Naive thymus-derived CD8-positive, alpha-beta T cell (primary cell): ENCODE data around the gene RAMACL. TPM values are rescaled to one million over a fixed set of nuclear protein-coding genes. Genes with fewer than 3 reads are reported as not detected.
"Not testable (repeated sequence)": the region's sequence is repeated elsewhere in the genome, so short reads cannot be mapped to it uniquely, and the experiment has no call there.

Source experiments
- ATAC-seq, 2 donors: fragments of 150-1000 bp; cut with Tn5 transposase in 1 of 2; sonication (Bioruptor Pico), chemical (Tn5 transposase) in 1 of 2; 1 replicate in 1 of 2; 2 replicates in 1 of 2; pipeline ENCODE4 v1.10.0; 2021; ENCODE audit warnings: mild to moderate bottlenecking in 2 of 2, moderate library complexity in 2 of 2
- POLR2A ChIA-PET: fragments of 350-600 bp; sonication (Branson Sonifier 250); formaldehyde crosslinking; loops from one replicate; lab custom pipeline; 2021; ENCODE audit warnings: antibody characterized with exemption; lab: Charles Lee
- DNase-seq, 10 donors: peaks; one replicate each; pipeline versions ENCODE4 v3.0.0 to v3.0.0-alpha.2; 2020 to 2022
- H3K27ac Mint-ChIP-seq, 10 donors: one replicate each; pipeline ENCODE4 v1.8.0; 2020 to 2022; ENCODE audit warnings: mild to moderate bottlenecking in 10 of 10, mixed read lengths in 10 of 10, moderate library complexity in 4 of 10, inconsistent platforms in 1 of 10
- H3K27me3 Mint-ChIP-seq, 5 donors: one replicate each; pipeline ENCODE4 v1.8.0; 2021 to 2022; ENCODE audit warnings: mixed read lengths in 5 of 5
- H3K36me3 Mint-ChIP-seq, 3 donors: one replicate each; pipeline ENCODE4 v1.8.0; 2020 to 2022; ENCODE audit warnings: mixed read lengths in 3 of 3, mild to moderate bottlenecking in 2 of 3, inconsistent platforms in 1 of 3
- H3K4me1 Mint-ChIP-seq, 4 donors: one replicate each; pipeline ENCODE4 v1.8.0; 2021 to 2022; ENCODE audit warnings: mixed read lengths in 4 of 4
- H3K4me3 Mint-ChIP-seq, 10 donors: one replicate each; pipeline ENCODE4 v1.8.0; 2020 to 2022; ENCODE audit warnings: mild to moderate bottlenecking in 10 of 10, mixed read lengths in 10 of 10, moderate library complexity in 6 of 10, inconsistent platforms in 1 of 10
- H3K9me3 Mint-ChIP-seq, 9 donors: one replicate each; pipeline ENCODE4 v1.8.0; 2020 to 2022; ENCODE audit warnings: mixed read lengths in 9 of 9, mild to moderate bottlenecking in 3 of 9, inconsistent platforms in 1 of 9, moderate library complexity in 1 of 9
- polyA plus RNA-seq, 3 donors: library from polyadenylated mRNA; unstranded; fragments of 300-500 nt; fragmentation: Illumina TruSeq; gene quantifications; one replicate each; pipeline ENCODE4 v1.2.3, GENCODE V29; 2021
- total RNA-seq, 8 experiments: library from RNA in 2 of 8; stranded (reverse) in 2 of 8; gene quantifications; one replicate each; pipeline ENCODE4 v1.2.3 and lab custom pipeline; 2021 to 2026

The RAMACL gene
- under 1 TPM; 0.33 to 0.42 TPM for total RNA-seq
- polyA plus RNA-seq, result under 1 TPM; 0.11 to 0.38 (median 0.23) TPM
- 0.21 to 3.8 (median 0.41) reads per million in 6 experiments for total RNA-seq (lab: John Stamatoyannopoulos, UW)

DNA sequence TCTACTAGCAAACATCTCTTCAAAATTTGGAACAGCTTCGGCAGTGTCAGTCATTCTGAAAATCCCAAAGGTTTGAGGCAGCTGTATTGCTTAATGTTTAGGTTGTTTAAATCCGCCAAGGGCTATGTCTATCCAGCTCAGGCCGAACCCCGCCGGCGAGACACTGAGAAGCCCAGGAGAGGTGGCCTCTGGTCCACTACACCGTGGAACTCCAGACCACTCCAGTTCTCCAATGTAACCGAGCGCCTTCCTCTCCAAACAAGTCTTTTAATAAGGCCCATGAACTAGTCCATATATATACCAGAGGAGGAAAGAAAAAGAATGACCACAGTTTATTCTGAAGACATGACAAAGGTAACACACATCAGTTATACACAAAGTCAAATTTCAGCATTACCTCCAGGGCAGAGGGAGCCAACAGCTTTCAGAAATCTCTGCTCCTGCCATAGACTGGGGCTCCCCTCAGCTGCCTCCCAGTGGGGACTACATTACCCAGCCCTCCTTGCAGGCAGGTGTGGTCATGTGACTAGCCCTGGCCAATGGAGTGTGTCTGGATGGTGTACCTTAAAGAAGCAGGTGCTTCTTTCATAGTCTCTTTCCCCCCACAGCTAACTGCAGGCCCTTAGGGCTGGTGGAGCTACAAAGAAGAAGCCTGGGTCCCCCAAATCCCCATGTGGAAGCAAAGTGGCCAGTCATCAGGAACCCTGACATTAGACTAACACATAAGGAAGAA, at the start of gene RAMACL:
TSS of gene RAMACL (minus strand) at position 255 of the 733 bp plus-strand sequence. CDS start at position 54, 201 bp downstream.
- peak; percentile 100 for ATAC-seq
- POLR2A ChIA-PET, result no interaction called here
- H3K27ac Mint-ChIP-seq, result peak within 1 kb of the TSS in 2 of 10 donors; percentile 23 to 57
- peak; percentile 17 to 79 (median 46) for DNase-seq
- no peaks in the 10 kb centered on the region for H3K9me3 Mint-ChIP-seq
- H3K4me1 Mint-ChIP-seq, result peaks cover 7 to 34% (median 8%) of the 10 kb centered on the region in 4 donors
- no peaks in the 10 kb centered on the region for H3K27me3 Mint-ChIP-seq
- no peak within 1 kb of the TSS for H3K4me3 Mint-ChIP-seq
- H3K36me3 Mint-ChIP-seq, result no peaks in the 10 kb centered on the region

DNA sequence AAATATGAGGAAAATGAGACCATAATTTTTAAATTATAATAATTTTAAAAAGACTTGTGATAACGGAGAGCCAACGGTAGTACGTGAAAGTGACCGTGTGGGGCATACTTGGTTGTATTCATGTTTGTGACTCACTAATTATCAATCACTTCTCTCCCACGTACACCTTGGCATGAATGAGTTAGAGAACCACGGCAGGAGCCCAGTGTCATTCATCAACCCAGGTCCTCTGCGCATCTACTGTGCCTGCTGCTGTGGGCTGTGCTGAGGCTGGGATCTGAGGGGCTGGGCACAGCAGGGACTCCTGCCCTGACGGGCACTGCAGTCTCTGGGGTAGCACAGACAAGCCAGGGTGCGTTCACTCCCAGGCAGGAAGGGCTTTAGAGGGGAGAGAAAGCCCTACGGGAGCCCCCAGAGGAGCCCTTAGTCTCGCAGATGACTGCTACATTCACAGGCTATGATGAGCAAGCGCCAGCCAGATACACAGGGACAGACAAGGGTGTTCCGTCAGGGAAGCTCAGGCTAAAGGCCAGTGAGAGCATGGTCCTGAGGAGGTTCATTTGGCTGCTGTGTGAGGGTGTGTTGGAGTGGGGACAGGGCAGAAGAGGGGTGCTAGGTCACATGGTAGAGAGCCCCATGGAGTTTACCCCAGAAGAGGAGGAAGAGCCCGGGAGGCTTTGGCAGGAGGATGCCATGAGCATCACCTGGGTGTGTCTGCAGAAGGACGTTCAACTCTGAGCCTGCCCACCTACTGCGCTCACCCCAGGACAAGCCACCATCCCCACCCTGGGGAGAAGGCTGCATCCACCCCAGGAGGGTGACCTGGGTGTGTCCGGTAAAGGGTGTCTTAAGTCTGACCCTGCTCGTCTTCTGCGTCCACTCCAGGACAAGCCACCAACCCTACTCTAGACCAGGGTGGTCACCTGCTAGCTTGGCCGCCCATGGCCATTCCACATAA, 48.8 kb upstream of the RAMACL start:
- no peak for ATAC-seq
- H3K27ac Mint-ChIP-seq, result peak overlapping the region in 2 of 10 donors; percentile 34 to 75
- peaks cover 6 to 12% (median 6%) of the 10 kb centered on the region in 4 donors for H3K4me1 Mint-ChIP-seq
- no peaks in the 10 kb centered on the region for H3K36me3 Mint-ChIP-seq
- H3K27me3 Mint-ChIP-seq, result peaks cover 14 to 84% (median 47%) of the 10 kb centered on the region in 5 donors
- no peaks in the 10 kb centered on the region for H3K9me3 Mint-ChIP-seq
- no peak for DNase-seq
- POLR2A ChIA-PET, result no interaction called here
- H3K4me3 Mint-ChIP-seq, result no peak overlapping the region

GRCh38 chr6:166634581-166634980, 48.1 kb upstream of the RAMACL start:
- H3K27ac Mint-ChIP-seq, DNase-seq, H3K4me3 Mint-ChIP-seq, H3K36me3 Mint-ChIP-seq, POLR2A ChIA-PET, H3K9me3 Mint-ChIP-seq, H3K4me1 Mint-ChIP-seq, ATAC-seq: not testable (repeated sequence)
- H3K27me3 Mint-ChIP-seq, result peaks cover 17 to 84% (median 48%) of the 10 kb centered on the region in 5 donors

- Mint-ChIP-seq H3K27ac (peak overlapping the region in 1 of 10 donors; percentile 73), H3K9me3 (no peaks in the 10 kb centered on the region), H3K36me3 (no peaks in the 10 kb centered on the region), H3K27me3 (peaks cover 19 to 83% (median 44%) of the 10 kb centered on the region in 5 donors), H3K4me1 (peaks cover 0 to 7% (median under 1%) of the 10 kb centered on the region in 4 donors), H3K4me3 (no peak overlapping the region)
- DNase-seq (no peak), ATAC-seq (no peak)
- POLR2A ChIA-PET, result no interaction called here
Observed at GRCh38 chr6:166633732-166634535, 47.5 kb upstream of the RAMACL start.

GRCh38 chr6:166632731-166633130, 46.3 kb upstream of the RAMACL start:
- ATAC-seq (no peak), DNase-seq (no peak)
- H3K9me3 Mint-ChIP-seq, result no peaks in the 10 kb centered on the region
- H3K27ac Mint-ChIP-seq, result no peak overlapping the region
- H3K36me3 Mint-ChIP-seq, result no peaks in the 10 kb centered on the region
- peaks cover 19 to 71% (median 39%) of the 10 kb centered on the region in 5 donors for H3K27me3 Mint-ChIP-seq
- peaks cover 7 to 11% (median 8%) of the 10 kb centered on the region in 4 donors for H3K4me1 Mint-ChIP-seq
- no peak overlapping the region for H3K4me3 Mint-ChIP-seq
- POLR2A ChIA-PET, result no interaction called here

DNA sequence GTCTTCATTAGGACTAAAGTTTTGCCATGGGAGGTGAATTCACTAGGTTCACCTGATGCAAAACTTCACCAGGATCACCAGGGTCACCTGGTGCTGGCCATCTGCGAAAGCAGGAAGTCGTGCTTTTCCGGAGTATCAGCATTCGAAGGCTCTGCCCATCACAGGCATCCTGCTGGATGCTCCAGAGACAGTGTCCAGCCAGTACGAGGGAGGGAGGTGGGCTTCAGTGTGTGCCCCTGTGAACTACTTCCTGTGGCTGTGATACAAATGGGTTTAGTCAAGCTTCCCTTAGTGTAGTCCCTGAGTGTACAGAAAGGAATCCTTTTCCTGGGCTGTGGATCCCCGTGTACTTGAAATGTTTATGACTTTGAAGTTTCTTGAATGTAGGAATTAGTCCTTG, 44.0 kb upstream of the RAMACL start:
- no peak for DNase-seq
- Mint-ChIP-seq H3K9me3 (no peaks in the 10 kb centered on the region), H3K4me3 (no peak overlapping the region), H3K4me1 (peaks cover 12 to 25% (median 16%) of the 10 kb centered on the region in 4 donors), H3K27me3 (peaks cover 16 to 56% (median 28%) of the 10 kb centered on the region in 5 donors), H3K27ac (no peak overlapping the region), H3K36me3 (no peaks in the 10 kb centered on the region)
- POLR2A ChIA-PET, result interaction anchor here (0.7 kb wide), 1 partner anchor 15 kb away, joined by 3 read pairs; no protein-coding TSS in a partner anchor
- ATAC-seq, result no peak

DNA sequence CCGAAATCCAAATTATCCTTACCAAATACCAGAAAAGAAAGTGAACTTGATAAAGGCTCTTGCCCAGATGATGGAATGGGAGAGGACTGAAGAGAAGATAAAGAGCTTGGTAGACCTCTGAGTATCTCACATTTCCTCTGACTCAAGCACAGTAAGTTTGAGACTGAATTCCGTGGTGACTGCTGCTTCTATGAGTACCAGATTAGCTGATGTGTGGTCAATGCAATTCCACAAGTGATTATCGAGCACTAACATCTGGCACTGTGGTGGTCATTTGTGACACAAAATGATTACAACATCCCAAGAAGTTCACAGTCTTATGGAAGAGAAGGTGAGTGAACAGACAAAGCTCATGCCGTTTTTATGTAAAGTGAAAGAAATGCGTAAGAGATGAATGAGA, 43.1 kb upstream of the RAMACL start:
- H3K4me1 Mint-ChIP-seq, result peaks cover 14 to 26% (median 16%) of the 10 kb centered on the region in 4 donors
- POLR2A ChIA-PET, result no interaction called here

DNA sequence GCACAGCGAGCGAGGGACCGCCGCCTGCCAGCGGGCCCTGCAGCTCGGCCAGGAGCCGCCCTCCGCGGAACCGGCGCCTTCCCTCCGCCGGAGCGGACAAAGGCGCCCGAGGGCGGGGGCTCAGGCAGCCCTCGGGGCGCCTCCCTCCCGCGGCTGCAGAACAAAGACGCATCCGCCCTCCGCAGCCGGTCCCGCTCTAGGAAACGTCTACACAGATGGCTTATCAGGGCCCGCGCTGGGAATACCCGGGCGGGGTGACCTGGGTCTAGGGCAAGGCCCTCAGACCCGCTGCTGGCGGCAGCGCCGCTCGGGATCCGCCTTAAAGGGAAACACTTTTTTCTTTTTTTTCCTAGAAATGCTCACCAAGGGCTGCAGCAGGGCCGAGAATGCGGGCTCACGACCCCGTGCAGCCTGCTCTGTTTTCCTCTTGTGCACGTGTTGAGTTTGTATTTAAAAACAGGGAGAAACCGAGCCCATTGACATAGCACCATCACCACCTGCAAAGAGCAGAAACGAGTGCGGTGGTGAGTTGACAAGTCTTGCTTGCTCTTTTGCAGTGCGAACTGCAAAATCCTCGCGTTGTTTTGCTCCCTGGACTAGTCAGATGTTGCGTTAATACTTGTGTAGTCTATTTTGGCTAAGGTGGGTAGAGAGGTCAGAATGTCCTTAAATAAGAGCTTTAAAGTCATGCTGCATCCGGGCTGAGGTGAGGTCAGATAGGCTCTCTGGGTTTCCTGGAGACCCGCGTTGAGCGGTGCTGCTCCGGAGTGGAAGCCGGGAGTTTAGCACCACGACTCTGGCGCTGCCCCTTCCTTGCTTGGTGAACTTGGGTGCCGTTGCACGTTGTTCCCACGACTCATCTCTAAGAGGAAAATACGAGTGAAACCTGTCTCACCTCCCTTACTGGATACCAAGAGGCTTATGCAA, 41.7 kb upstream of the RAMACL start:
- peak overlapping the region in 9 of 10 donors; percentile 75 to 96 (median 91) for H3K27ac Mint-ChIP-seq
- no peaks in the 10 kb centered on the region for H3K9me3 Mint-ChIP-seq
- POLR2A ChIA-PET, result interaction anchor here (0.6 to 2.4 kb wide), 7 partner anchors 140 to 489 kb away, joined by 3 to 12 read pairs (median 4); partner anchors contain the start of genes RNASET2 and SFT2D1
- ATAC-seq (peak; percentile 20 to 41), DNase-seq (peak in 9 of 10 donors; percentile 31 to 78 (median 52))
- no peaks in the 10 kb centered on the region for H3K36me3 Mint-ChIP-seq
- peaks cover 13 to 26% (median 16%) of the 10 kb centered on the region in 4 donors for H3K4me1 Mint-ChIP-seq
- H3K4me3 Mint-ChIP-seq, result peak overlapping the region; percentile 87 to 97 (median 94)
- H3K27me3 Mint-ChIP-seq, result peaks cover 15 to 50% (median 27%) of the 10 kb centered on the region in 5 donors

More for the DNA sequence above, 43.1 kb upstream of the RAMACL start:
- ATAC-seq (no peak), DNase-seq (no peak)
- H3K36me3 Mint-ChIP-seq, result no peaks in the 10 kb centered on the region
- peak overlapping the region in 1 of 10 donors; percentile 47 for H3K27ac Mint-ChIP-seq
- no peaks in the 10 kb centered on the region for H3K9me3 Mint-ChIP-seq
- H3K27me3 Mint-ChIP-seq, result peaks cover 15 to 56% (median 32%) of the 10 kb centered on the region in 5 donors
- peak overlapping the region in 1 of 10 donors; percentile 16 for H3K4me3 Mint-ChIP-seq

DNA sequence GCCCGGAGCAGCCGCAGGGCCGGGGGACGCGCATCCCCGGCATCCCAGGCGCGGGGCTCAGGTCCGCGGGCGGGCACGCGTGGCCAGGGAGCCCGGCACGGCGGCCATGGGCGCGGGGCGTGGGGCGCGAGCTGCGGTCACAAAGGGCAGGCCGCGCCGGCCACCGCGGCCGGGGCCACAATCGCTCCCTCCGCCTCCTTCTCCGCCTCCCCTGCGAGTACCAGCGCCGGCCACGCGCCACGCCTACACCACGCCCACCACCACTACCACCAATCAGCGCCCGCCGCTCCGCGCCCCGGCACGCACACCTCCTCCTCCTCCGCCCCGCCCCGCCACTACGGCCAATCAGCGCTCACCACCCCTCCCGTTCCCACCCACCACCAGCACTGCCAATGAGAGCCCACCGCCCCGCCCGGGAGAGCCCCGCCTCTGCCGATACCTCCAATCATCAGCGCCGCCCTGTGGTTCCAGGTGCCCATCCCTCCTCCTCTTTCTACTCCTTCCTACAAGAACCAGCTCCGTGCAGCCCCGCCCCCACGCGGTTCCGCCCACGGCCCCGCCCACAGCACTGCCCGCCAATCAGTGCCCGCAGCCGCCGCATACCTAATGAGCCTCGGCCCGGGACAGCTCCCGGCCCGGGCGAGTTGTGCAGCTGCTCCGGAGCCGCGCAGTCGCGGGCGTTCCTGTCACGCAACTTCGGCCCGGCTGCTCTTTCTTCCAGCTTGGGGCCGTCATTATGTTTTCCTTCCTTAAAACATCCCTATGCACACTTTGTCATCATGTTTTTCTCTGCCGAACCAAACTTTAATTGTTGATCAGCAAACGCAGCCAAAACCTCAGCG, 40.8 kb upstream of the RAMACL start, which contains the start of gene RPS6KA2:
TSS of gene RPS6KA2 (minus strand) at position 219 of the 842 bp plus-strand sequence. CDS start 232 bp downstream, outside the sequence.
- ATAC-seq (peak; percentile 87 to 92), DNase-seq (peak; percentile 99 to 100 (median 100))
- H3K4me3 Mint-ChIP-seq, result peak within 1 kb of the TSS; percentile 87 to 97 (median 94)
- POLR2A ChIA-PET, result interaction anchor here (0.6 to 2.4 kb wide), 10 partner anchors 139 to 490 kb away, joined by 3 to 12 read pairs (median 4); partner anchors contain the start of genes RNASET2 and SFT2D1
- H3K27ac Mint-ChIP-seq, result peak within 1 kb of the TSS in 9 of 10 donors; percentile 75 to 96 (median 91)
- H3K4me1 Mint-ChIP-seq, result peaks cover 13 to 26% (median 16%) of the 10 kb centered on the region in 4 donors
- H3K27me3 Mint-ChIP-seq, result peaks cover 15 to 47% (median 22%) of the 10 kb centered on the region in 5 donors
- no peaks in the 10 kb centered on the region for H3K36me3 Mint-ChIP-seq
- no peaks in the 10 kb centered on the region for H3K9me3 Mint-ChIP-seq
